HG03558 (cell line): ENCODE measurements around the gene SLC25A23.
"Not testable (repeated sequence)": the region's sequence is repeated elsewhere in the genome, so short reads cannot be mapped to it uniquely, and the experiment has no call there.

Experiments
- ATAC-seq: cut with Tn5 transposase; IDR thresholded peaks from one replicate; pipeline ENCODE4 v1.9.1; 2021; ENCODE audit warnings: moderate number of reproducible peaks; ENCODE audit not compliant: unreplicated experiment; ENCODE audit errors: extremely low read depth

The SLC25A23 gene

GRCh38 chr19:6409346-6409745 lies 50.2 kb downstream of the SLC25A23 start:
- no peak for ATAC-seq

DNA sequence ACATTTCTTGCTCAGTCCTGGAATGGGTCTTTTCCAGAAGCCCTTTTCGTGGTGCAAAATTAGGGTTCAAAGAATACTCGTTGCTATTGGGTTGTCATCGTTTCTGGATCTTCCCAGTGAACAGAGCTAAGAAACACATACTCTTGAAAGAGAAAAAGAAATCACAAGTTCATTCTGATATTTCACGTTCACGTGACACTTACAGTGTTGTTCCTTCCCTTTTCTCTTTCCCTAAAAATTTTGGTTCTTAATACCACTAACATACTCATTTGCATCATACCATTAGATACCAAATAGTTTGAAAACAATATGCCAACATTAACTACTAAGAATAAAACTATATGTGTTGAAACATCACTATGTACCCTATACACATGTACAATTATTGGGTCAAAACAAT lies 53.2 kb downstream of the SLC25A23 start:
- no peak for ATAC-seq

- no peak for ATAC-seq
These were observed 56.6 kb downstream of the SLC25A23 start for GRCh38 chr19:6402837-6403608.

DNA sequence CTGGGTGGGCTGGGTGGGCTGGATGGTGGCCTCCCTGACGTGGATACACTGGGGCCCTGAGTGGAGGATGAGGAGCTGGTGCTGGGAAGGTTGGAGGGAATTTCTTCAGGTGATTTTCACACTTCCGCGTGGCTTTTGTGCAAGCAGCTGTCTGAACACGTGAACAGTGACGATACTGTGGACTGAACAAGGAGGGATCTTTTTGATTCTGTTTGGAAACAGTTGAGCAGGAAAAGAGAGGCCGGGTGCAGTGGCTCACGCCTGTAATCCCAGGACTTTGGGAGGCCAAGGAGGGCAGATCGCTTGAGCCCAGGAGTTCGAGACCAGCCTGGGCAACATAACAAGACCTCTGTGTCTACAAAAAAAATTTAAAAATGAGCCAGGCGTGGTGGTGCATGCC lies 57.5 kb downstream of the SLC25A23 start:
- no peak for ATAC-seq

- not testable (repeated sequence) for ATAC-seq
These were observed 59.3 kb downstream of the SLC25A23 start for GRCh38 chr19:6400062-6400944.

DNA sequence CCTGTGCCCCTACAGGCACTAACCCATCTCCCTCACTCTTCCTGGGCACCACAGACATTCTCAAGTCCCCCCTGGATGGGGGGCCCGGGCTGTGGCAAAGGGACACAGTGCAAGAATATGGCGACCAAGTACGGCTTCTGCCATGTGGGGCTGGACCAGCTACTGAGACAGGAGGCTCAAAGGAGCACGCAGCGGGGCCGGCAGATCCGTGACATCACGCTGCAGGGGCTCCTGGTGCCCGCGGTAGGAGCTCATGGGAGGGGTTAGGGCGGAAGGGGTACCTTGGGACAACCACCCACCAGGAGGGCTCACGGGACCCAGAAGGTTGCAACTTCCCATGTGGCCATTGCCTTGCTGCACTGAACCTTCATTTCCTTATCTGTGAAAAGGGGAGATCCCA lies 63.3 kb downstream of the SLC25A23 start:
- no peak for ATAC-seq

- no peak for ATAC-seq
These were observed 64.8 kb downstream of the SLC25A23 start for GRCh38 chr19:6394831-6395230.

DNA sequence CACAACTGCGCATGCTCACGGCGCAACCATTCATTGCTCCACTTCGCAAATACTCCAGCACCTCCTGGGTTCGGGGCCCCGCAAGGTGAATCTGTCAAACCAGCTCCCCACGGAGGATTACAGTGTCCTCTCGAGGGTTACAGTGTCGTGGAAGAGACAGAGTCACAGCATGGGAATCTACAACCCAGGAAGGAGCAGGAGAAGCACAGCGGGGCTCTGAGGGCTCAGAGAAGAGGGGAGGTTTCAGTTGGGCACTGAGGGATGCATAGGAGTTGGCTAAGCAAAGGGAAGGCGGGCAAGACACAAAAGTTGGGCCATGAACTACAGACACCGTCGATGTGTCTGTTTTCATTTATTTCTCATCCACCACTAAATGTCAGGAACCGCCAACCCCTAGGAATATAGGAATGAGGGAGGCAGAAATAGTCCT lies 65.6 kb downstream of the SLC25A23 start:
- ATAC-seq = no peak

DNA sequence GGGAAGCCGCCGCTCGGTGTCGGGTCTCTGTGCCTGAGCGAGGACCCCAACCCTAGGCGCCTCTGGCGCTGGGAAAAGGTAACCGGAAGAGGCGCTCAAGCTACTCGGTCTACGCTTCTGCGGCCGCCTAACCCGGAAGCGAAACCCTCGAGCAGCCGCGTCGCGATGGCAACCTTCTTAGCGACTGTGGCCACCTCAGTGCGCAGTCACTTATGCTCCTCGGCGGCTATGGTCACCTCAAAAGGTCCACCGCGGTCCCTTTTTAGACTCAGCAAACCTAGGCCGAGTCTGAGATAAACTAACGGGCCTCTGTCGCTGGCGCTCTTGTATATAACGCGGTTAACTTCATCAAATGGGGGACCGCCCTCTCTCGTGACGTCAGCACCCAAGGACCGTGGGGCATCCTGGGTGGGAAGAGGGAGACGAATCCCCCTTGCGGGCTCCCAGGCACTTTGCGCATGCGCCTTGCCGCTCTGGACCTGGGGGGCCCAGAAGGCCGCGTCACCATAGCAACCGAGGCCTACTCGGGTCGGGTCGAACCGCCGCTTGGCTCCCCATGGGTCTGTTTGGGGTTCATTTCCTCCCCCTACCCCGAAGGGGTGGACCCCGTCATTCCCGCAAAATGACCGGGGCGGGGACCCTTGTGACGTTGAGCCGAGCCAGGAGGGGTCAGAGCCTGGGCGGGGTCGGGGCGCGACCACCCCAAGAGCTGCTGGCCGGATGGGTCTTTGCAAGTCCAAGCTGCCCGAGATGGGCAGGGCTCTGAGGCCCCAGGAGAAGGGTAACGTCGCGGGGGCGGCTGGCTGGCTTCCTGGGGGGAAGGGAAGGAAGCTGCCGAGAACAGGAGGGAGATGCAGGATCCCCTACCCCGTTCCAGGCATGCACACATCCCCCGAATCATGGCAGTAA lies 66.3 kb downstream of the SLC25A23 start, which contains the start of gene GTF2F1:
GTF2F1 (minus strand) TSS at position 91 of the 909 bp plus-strand sequence. CDS start 169 bp downstream, outside the sequence.
- ATAC-seq = peak; percentile 61

DNA sequence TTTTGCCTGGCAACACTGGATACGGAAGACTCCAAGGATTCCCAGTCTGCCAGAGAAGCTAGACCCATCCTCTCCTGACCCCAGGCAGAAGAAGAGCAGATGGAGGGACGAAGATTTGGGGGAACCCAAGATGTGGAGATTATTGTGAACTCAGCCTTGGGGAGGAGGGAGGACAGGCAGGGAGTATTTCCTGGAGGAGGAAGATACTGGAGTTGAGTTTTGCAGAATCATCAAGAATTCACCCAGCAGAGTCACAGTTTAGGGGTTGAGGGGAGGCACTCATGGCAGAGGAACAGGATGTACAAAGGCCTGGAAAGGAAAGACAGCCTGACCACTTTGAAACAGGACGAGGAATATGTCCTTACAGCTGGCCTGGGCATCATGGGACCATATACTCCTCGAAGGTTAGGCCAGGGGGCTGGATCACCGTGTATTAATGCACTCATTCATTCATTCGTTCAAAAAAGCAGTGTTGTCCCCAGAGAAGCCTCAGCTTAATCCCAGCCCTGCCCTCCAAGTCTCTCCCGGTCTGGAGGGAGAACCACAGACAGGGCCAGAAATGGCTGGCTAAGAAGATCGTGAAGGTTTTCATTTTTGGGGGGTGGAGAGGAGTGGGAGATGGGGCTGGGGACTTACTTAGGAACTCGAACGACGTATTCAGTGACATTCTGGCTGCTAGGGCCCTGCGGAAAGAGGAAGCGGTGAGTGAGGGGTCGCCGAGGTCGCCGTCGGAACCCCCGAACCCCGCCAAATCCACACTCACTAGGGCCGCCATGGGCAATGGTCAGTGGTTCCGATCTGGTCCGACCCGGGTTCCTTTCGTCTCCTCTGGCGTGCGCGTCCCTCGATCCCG lies 67.1 kb downstream of the SLC25A23 start:
- ATAC-seq = no peak
